DMS 273 (cell line): Measurements from ENCODE around the gene DENND2C.

Experiments
- DNase-seq: peaks from one replicate; lab custom pipeline; 2025; ENCODE audit not compliant: unreplicated experiment; lab: John Stamatoyannopoulos, UW

The DENND2C gene, protein sequence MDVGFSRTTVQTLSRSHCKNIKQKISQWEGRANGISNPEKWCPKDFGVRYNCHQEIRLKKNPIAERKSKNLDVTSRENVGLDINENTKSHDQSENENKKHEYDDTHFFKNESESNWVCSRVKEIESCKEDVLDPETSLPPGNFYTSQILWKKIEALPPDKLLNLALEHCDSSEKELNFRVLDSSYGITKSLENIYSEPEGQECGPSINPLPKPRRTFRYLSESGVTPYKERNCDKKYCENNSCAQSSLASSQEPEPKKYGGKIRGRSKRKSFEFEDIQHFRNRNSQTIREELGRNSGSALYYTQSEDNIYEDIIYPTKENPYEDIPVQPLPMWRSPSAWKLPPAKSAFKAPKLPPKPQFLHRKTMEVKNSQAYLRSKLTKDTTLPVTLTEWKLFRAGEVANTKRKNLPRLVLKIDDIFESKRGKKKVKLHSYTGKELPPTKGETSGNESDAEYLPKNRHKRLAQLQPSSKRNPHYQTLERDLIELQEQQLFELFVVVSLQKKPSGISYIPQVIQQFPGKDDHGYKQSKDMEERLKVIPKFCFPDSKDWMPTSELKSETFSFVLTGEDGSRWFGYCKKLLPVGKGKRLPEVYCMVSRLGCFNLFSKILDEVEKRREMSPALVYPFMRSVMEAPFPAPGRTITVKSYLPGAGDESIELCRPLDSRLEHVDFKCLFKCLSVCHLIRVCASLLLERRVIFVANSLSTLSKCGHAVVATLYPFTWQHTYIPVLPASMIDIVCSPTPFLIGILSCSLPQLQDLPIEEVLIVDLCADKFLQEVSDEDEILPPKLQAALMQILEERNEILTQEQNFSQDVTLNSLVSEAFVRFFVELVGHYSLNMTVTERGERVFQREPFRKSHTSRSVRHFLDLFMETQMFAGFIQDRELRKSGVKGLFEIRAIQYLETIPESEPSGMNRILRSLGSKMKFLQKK

DNA sequence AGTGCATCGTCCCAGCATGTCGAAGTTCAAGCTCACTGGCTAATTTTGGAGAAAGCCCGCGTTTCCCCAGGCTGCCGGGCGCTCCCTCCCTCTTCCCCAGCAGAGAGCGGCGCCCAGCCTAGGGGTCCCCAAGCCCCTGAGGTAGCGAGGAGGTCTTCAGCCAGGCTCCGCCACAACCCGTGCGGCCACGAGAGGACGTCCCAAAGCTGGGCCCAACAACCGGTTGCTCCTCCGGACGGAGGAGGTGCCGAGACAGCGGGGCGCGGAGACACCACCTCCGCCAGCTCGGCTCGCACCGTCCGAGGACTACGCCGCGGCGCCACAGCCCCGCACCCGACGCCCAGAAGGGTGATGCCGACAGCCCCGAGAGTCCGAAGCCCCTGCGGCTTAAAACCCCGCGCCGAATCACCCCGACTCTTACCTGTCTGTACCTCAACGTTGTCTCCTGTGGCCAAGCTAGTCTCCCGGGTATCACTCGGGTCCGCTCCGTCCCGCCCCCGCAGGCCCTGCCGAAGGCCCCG, at the start of gene DENND2C:
TSS of gene DENND2C (minus strand) at position 488 of the 521 bp plus-strand sequence. CDS start 44,065 bp downstream, outside the sequence.
- DNase-seq, result peak; percentile 88

DNA sequence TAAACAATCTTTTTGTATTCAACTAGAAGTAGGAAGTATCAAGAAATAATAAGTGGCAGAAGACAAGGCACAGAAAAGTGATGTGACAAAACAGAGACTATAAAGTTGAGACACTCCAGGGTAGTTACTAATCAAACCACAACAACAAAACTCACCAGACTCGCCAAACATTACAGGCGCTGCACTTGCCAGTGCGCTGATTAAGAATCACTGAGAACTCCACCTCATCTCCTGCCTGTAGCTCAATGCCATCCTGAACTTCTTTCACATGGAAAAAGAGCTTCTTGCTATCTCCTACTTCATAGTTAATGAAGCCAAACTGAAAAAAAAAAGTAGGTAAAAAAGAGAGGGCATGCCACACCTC, 49.6 kb upstream of the DENND2C start:
- DNase-seq, result no peak

DNA sequence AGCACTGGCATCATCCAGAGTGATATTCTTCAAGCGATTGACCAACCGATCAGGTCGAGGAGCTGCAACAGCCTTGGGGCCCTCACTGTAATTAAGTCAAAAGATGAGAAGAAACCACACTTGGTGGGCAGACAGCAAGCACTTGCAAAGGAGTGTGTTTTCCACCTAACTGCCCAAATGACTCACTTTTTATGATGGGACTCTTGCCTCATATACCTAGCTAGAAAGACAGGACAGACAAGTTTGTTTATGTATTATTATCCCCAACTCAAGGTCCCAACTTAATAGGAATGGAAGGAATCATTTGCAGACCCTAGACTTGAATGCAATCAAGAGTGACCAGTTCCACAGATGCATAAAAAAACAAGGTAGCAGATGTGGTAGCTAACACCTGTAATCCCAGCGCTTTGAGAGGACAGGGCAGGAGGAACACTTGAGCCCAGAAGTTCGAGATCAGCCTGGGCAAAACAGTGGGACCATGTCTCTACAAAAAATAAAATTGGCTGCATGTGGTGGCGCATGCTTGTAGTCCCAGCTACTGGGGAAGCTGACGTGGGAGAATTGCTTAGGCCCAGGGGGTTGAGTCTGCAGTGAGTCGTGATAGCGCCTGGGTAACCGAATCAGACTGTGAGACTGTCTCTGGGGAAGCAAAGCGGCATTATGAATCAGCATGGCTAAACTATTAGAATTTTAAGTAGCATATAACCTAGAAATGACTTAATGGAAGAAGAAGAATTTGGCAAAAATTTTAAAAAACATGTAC, 49.0 kb upstream of the DENND2C start:
- no peak for DNase-seq

DNA sequence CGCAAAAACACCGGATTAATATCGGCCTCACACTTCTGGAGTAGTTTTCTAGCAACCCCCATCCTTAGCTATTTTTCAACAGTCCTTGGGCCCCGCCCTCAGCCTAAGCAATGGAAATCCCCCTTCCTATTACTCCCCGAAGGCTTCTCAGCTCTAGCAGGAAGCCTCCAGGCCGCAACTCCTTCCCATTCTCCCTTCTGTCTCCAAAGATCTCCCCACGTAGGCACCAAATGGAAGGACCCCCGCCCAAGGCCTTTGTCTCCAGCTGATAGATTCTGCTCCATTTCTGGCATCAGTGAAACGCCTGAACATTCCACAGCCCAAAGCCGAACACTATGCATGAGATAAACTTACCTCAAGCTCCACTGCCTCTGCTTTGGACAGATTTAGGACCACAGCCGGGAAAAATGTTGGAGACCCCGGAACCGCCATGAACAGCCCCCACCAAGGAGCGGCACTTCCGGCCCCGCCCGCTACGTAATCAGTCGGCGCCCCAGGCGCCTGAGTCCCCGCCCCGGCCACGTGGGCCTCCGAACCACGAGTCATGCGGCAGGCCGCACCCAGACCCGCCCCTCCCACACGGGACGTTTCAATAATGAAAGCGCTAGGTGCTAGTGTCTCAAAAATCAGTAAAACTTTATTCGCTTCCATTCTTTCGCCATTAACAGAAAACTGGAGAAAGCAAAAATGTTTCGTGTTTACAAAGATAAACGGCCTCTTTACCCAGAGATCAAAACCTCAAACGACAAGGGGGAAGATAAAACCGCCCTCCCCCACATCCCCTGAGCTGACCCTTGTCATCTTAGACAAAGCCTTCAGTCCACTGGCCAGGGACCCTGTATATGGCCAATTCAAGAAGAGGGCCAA, 46.7 kb upstream of the DENND2C start, which contains the start of gene NRAS:
TSS of gene NRAS (minus strand) at position 468 of the 867 bp plus-strand sequence. CDS start 611 bp downstream, outside the sequence.
- DNase-seq, result peak; percentile 98

DNA sequence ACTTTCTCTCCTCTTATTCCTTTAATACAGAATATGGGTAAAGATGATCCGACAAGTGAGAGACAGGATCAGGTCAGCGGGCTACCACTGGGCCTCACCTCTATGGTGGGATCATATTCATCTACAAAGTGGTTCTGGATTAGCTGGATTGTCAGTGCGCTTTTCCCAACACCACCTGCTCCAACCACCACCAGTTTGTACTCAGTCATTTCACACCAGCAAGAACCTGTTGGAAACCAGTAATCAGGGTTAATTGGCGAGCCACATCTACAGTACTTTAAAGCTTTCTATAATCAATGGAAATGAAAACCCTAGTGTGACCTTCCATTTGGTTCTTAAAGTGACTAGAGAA, 46.1 kb upstream of the DENND2C start:
- peak; percentile 37 for DNase-seq

DNA sequence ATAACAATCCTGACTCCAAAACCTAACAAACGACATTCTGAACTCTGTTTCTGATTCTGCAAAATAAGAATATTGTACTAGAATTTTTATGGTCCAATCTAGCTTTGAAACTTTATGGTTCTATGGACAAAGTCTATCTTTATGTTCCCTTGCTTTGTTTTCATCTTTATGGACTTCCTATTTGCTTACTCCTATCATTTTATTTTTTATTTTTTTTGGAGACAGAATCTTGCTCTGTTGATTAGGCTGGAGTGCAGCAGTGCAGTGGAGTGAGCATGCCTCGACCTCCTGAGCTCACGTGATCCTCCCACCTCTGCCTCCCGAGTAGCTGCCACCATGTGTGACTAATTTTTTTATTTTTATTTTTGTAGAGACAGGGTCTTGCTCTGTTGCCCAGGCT, 43.1 kb upstream of the DENND2C start:
- no peak for DNase-seq

DNA sequence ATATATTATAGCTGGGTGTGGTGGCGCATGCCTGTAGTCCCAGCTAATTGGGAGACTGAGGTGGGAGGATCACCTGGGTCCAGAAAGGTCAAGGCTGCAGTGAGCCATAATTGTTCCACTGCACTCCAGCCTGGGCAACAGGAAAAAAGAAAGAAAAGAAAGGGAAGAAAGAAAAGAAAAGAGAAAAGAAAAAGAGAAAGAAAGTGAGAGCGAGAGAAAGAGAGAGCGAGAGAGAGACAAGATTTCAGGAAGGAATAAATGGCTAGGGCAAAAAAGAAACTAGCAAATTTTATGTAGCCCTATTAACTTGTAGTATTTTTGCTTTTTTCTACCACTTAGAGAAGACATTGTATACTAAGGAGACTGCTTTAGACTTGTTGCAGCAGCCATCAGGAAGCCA, 40.5 kb upstream of the DENND2C start:
- no peak for DNase-seq

DNA sequence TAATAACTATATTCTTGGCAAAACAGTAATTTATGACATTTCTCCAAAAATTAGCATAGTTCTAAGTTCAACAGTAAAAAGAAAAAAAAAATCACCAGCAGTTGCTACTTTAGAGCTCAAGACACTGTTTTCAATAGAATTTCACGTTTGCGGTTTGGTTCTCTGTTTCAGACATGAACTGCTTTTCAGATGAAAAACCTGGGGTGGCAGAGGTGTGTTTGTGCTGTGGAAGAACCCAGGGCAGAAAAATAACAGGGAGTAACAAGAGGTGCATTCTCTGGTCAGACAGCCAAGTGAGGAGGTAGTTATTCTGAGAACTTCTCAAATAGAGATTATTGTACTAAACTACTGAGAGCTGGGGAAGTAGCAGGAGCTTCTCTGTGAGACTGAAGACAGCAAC, 37.8 kb upstream of the DENND2C start:
- DNase-seq, result no peak

DNA sequence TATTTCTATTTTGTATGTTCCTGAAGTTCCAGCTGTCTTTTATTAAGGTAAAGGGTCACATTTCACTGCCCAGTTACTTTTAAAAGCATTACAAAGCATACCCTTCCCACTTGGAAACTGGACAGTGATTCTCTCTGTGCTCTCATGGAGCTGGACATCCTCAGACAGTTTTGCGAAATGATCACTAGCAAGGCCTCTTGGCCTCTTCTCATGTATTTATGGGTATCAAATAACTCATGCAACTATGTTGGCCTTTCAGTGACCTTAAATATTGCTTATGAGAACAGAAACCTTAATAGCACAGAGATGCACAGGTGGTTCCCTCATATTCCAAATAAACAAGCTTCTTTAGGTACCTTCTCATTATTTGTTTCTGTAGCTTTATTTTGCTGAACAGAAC, 33.4 kb upstream of the DENND2C start:
- no peak for DNase-seq

DNA sequence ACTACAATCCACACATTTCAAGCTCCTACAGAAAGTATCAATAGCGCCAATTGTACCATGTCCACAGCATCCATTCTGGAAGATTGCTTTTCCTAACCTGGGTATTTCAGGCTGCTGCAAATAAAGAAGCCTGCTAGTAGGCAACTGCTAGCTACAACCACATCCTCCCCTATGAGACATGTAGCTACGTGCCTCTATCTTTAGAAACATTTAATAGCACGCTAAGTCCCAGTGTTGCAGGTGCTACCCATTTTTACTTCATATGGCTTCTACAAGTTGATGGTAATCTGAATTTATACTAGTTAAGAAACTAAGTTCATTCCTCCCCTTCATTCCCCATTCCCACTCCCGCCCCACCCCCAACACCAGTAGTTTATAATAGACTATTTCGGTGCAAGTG, 32.9 kb upstream of the DENND2C start:
- no peak for DNase-seq

DNA sequence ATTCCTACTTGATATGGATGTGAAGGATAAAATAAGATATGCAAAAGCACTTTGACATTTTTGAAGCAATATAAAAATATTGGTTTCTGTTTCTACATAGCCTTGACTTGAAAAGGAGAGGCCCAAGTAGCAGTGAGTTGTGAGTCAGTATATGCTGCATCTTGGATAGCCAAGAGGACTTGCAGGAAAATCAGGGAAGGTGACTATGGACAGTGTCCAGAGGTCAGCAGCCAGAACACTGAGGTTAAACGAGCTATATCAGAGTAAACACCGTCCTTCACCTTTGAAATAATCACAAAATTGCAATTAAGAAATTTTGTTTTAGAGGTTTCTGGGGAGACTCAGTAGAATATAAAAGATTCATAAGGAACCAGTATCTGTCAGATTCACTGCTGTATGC, 32.1 kb upstream of the DENND2C start:
- DNase-seq, result no peak

DNA sequence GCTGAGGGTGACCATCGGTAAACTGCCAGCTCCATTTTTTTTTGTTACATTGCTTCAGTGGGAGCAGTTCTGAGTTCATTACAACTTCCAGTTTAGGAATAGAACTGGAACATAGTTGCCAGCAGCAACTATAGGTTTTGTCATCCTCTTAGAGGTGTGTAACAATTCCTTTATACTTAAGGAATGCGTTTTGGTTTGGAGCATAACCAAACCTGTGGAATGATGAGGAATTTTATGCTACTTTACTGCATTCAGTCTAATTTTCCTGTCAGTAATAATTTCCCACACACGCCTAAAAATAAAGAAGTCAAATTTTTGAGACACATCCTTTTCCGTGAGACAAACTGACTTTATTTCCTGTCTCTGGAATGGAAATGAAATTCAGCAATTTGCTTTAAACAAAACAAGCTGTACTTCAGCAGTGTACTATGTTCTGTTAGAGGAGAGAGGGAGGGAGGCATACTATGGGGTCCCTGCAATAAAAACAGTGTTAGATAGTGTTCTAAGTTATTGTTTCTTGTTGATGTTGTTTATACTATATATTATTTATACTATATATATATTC, 30.3 kb upstream of the DENND2C start:
- DNase-seq, result no peak

DNA sequence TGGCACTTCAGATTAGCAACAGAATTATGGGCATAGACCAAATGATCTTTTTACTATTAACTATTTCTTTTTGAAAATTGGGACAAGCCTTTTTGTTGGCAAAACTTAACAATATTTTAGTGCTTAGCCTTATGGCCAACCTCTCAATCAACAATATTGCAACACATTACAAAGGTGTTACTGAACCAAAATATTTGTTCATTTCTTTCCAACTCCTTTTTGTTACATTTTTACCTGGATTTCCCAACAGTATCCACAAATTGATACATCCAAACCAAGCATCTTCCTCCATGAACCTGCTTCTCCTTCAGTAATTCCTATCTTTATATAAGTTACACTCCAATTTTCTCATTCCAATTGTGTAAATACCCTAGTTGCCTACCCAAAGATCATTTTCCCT, 27.0 kb upstream of the DENND2C start:
- DNase-seq, result no peak

DNA sequence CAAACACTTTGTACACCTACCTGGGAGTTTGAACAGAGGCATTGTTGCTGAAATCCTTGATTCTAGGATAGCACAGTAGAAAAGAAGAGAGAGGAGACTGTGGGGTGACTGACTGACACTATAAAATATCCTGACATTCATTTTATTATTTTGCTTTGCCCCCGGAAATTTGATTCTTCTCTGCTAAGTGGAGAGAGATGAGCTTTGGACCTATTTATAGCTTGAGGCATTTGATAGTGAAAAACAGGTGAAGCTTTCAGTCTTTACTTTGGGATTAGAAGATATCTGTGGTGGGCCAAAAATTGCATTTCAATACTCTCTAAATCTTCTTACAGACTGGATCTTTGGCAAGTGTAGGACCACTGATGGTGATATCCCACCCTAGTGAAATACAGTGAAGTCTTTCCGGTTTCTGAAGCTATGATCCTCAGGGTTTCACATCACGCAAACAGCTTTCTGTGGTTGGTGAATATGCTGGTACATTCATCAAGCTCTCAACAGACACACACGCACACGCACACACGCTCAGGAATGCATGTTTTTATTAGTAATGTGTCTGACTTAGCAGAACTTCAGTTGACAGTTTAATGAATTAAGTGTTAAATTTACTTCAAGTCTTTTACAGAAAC, 25.7 kb upstream of the DENND2C start, which contains the start of gene AMPD1:
TSS of gene AMPD1 (minus strand) at position 117 of the 629 bp plus-strand sequence. CDS start at position 42, 75 bp downstream.
- DNase-seq, result no peak

DNA sequence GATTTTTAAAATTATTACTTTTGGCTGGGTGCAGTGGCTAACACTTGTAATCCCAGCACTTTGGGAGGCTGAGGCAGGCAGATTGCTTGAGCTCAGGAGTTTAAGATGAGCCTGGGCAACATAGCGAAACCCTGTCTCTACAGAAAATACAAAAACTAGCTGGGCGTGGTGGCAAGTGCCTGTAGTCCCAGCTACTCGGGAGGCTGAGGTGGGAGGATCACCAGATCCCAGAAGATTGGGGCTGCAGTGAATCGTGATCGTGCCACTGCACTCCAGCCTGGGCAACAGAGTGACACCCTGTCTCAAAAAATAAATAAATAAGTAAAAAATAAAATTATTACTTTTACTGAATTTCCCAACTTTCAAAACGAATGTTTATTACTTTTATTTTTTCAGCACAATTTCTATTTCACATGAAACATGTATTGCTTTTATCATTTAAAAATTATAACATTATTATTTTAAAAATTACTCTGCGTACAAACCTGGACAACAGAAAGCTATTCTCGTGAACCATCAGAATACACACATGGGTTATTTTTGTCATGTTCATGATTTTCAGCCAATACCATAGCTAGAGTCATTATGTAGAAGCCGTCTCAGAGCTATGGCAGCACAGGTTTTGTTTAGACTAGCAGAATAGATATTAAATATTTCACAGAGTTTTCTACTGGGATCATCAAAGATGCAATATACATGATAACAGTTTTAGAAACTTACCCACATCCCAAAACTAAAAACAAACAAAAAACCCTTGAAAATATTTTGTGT, 24.9 kb upstream of the DENND2C start:
- no peak for DNase-seq

DNA sequence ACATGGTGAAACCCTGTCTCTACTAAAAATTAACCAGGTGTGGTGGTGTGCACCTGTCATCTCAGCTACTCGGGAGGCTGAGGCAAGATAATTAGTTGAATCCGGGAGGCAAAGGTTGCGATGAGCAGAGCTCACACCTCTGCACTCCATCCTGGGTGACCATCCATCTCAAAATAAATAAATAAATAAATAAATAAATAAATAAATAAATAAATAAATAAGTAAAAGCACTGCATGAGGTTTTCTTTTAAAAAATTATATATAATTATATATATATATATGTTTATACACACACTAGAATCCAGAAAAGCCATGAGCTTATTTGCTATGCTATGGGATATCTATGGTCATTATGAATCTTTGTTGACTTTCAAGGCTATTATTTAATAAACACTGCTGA, 23.1 kb upstream of the DENND2C start:
- no peak for DNase-seq

DNA sequence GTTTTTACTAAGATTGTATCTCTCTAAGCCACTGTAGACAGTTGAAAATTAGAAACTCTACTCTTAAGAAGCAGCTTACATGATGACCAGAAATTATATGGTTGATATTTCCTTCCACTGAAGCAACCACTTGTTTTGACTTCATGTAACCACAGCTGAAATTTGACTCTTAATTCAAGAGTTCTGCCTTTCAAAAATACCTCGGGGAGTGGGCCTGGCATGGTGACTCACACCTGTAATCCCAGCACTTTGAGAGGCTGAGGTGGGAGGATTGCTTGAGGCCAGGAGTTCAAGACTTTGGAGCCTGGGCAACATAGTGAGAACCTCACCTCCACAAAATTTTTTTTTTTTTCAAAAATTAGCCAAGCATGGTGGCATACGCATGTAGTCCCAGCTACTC, 21.2 kb upstream of the DENND2C start:
- no peak for DNase-seq

DNA sequence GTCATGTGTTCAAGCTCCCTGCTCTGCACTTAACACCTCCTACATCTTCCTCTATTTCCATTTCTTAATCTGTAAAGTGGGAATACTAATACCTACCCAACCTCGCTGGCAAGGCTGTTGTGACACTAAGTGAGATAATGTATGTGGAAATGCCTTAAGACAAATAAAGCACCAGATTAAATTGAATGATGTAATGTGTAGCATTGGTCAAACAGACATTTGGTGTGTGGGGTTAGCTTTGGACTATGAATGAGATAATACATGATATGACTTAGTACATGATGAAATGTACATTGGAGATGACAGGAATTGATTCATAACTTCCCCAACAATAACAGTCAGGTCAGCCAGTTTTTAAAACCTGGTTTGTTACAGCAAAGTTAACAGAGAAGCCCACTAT, 20.3 kb upstream of the DENND2C start:
- no peak for DNase-seq
